ENCODE measurements around the gene MINDY2.

The MINDY2 gene

DNA sequence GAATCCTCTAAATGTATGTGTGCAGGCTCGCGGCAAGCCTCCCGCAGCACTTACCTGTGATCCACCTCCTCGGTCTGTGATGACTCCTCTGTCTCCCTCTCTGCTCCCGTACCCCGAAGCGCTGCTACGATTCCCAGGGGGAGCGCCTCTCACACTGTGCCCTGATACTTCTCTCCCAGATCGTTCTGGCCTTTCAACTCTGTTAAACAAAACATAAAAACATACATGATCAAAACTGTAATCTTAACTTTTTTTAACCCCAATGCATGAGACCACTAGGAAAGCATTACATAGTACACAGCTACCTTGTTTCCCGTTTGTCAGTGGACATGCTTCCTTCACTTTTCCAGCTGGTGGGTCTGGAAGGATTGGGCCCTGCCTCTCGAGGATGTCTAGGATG lies 115.8 kb downstream of the MINDY2 start:
- in situ Hi-C loops (cut with HindIII; ENCODE audit: low sequenced_read_pairs): loop anchor here (25.0 kb wide), 1 partner anchor 625 kb away; no protein-coding TSS in a partner anchor
- TF ChIP-seq, protein P1, sequence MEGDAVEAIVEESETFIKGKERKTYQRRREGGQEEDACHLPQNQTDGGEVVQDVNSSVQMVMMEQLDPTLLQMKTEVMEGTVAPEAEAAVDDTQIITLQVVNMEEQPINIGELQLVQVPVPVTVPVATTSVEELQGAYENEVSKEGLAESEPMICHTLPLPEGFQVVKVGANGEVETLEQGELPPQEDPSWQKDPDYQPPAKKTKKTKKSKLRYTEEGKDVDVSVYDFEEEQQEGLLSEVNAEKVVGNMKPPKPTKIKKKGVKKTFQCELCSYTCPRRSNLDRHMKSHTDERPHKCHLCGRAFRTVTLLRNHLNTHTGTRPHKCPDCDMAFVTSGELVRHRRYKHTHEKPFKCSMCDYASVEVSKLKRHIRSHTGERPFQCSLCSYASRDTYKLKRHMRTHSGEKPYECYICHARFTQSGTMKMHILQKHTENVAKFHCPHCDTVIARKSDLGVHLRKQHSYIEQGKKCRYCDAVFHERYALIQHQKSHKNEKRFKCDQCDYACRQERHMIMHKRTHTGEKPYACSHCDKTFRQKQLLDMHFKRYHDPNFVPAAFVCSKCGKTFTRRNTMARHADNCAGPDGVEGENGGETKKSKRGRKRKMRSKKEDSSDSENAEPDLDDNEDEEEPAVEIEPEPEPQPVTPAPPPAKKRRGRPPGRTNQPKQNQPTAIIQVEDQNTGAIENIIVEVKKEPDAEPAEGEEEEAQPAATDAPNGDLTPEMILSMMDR (IDR thresholded peaks at IDR 0.05; ENCODE audit: low read depth, low read length, missing control alignments): no peak
- DNase-seq (ENCODE audit: low read depth): no peak
- no peak overlapping the region for H3K4me3 ChIP-seq (ENCODE audit: low read depth, low read length)

DNA sequence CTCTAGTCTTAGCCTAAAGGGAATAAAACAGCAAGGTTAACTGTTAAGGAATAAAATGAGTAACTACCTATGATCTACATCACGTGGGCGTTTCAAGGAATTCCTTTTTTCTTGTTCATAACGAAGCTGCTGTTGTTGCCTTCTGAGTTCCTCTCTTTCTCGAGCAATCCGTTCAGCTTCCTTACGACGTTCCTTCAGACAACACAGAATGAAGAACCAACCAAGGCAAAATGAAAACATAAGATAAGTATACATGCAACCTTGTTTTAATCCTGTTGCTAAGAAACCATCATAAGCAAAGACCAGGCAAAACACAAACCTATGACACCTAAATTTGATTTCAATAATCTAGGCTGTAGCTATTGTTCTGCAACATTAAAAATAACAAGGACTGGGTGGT lies 118.3 kb downstream of the MINDY2 start:
- no peak for DNase-seq (ENCODE audit: low read depth)
- TF ChIP-seq, protein P1 (IDR thresholded peaks at IDR 0.05; ENCODE audit: low read depth, low read length, missing control alignments): no peak
- in situ Hi-C loops (cut with HindIII; ENCODE audit: low sequenced_read_pairs): loop anchor here (25.0 kb wide), 1 partner anchor 627 kb away; no protein-coding TSS in a partner anchor

DNA sequence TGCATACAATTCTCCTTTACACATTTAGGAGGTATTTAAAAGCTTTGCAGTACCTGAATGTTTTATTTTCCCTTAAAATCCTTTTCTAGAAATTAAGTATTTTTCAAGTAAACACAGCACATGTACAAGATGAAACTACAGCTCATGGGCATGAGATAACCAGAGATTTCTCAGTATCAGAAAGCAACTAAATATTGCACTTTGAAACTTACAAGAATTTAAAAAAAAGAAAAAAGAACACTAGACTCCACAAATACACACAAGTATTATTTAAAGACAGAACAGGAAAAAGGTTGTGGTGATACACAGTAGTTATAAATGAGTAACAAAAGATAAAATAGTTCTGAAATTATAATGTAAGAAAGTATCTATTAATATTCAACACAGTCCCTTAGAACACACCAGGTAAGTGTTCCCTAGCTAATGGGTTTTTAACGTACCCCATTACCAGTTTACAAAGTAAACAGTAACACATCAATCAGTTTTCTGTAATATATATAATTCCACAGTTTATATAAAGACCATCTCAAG lies 127.1 kb downstream of the MINDY2 start:
- in situ Hi-C loops (cut with HindIII; ENCODE audit: low sequenced_read_pairs): loop anchor here (25.0 kb wide), 1 partner anchor 636 kb away; no protein-coding TSS in a partner anchor

More for the DNA sequence above, 118.3 kb downstream of the MINDY2 start:
- H3K4me3 ChIP-seq (ENCODE audit: low read depth, low read length): no peak overlapping the region

DNA sequence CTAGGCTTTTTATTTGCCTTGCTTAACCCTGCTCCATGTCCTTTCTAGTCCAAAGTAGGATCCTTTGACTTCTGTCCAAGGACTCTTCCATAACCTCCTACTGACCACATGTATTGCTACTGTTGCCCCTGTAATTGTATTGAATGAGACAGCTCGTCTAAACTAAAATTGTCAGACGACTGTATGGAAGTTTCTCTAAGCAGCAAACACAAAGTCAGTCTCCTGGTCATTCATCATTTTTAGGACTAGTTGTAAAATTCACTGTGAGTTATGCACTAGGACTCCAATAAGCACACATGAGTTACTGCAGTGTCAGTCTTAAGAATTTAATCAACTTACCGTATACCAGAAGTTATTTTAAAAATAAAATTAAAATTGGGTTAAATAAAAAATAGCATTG lies 129.5 kb downstream of the MINDY2 start:
- no peak overlapping the region for H3K4me3 ChIP-seq (ENCODE audit: low read depth, low read length)
- TF ChIP-seq, protein P1 (IDR thresholded peaks at IDR 0.05; ENCODE audit: low read depth, low read length, missing control alignments): no peak
- DNase-seq (ENCODE audit: low read depth): no peak
- in situ Hi-C loops (cut with HindIII; ENCODE audit: low sequenced_read_pairs): no loop called here

More for the DNA sequence above, 127.1 kb downstream of the MINDY2 start:
- H3K4me3 ChIP-seq (ENCODE audit: low read depth, low read length): no peak overlapping the region
- DNase-seq (ENCODE audit: low read depth): no peak
- TF ChIP-seq, protein P1 (IDR thresholded peaks at IDR 0.05; ENCODE audit: low read depth, low read length, missing control alignments): no peak

DNA sequence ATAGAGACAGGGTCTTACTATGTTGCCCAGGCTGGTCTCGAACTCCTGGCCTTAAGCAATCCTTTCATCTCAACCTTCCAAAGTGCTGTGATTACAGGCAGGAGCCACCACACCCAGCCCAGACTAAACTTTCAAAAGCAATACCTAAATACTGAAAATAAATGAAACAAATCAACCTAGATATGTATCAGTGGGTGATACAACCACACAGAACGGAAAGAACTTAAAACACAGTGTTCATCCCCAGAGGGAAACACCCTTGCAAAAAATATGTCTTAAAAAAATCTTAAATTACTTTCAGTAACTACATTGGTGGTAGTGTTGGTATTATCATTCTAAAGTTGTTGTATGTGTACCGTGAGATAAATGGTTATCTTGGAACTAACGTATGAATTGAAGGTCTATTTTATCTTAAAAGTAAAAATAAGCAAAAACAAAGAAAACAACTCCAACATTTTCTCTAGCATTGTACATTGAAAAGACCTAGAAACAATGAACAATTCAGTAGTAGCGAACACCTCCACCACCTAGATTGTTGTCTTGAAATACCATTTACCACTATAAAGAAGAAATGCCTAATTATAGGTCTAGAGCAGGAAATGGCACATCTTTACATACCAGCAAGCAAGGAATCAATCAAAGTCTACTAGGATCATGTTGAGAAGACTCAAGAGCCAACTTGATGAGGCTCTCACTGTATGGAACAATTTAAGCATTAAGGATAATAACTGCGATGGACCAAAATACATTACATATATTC lies 137.6 kb downstream of the MINDY2 start:
- DNase-seq (ENCODE audit: low read depth): no peak
- in situ Hi-C loops (cut with HindIII; ENCODE audit: low sequenced_read_pairs): no loop called here
- TF ChIP-seq, protein P1 (IDR thresholded peaks at IDR 0.05; ENCODE audit: low read depth, low read length, missing control alignments): no peak
- H3K4me3 ChIP-seq (ENCODE audit: low read depth, low read length): no peak overlapping the region

DNA sequence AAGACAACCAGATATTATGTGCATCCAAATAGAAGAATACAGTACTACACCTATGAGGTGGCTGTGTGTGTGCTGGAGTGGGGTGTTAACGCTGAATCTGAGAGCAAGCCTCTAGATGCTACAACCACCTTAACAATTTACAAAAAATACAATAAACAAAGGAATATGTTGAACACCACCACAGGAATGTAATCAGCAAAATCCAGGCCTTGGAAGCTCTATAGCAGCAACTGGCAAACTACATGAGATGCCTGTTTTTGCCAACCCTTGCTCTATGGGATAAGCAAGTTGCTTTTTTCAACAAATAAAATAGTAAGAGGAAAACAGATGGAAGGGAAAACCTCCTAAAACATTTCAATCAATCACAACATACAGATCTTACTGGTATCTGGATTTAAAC lies 138.5 kb downstream of the MINDY2 start:
- TF ChIP-seq, protein P1 (IDR thresholded peaks at IDR 0.05; ENCODE audit: low read depth, low read length, missing control alignments): no peak
- no peak overlapping the region for H3K4me3 ChIP-seq (ENCODE audit: low read depth, low read length)
- no peak for DNase-seq (ENCODE audit: low read depth)
- in situ Hi-C loops (cut with HindIII; ENCODE audit: low sequenced_read_pairs): no loop called here

Measured in astrocyte of the cerebellum (primary cell).